HG03439 (cell line): ENCODE data around the gene KLHL1.

Experiments used
- ATAC-seq: cut with Tn5 transposase; IDR thresholded peaks from one replicate; pipeline ENCODE4 v1.9.1; 2021; ENCODE audit warnings: mild to moderate bottlenecking, moderate library complexity; ENCODE audit not compliant: unreplicated experiment

KLHL1 gene

GRCh38 chr13:69706807-69707206 lies 401.4 kb downstream of the KLHL1 start:
- ATAC-seq = no peak

DNA sequence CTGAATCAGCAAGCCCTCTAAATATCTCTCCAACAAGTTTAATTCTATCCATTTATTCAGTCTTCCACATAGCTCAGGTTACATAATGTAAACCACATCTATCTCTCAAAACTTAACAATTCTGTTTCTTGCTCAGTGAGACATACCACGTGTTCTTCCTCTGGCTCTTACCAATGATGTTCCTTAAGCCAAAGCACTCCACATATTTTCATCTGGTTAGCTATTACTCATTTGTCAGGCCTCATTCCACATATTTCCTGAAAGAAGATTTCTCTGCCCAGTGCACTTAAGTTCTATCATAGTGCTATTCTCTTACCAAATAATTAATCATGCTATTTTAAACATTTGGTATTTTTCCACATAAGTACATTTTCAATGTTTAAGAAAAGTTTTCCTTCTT lies 403.9 kb downstream of the KLHL1 start:
- ATAC-seq = no peak

DNA sequence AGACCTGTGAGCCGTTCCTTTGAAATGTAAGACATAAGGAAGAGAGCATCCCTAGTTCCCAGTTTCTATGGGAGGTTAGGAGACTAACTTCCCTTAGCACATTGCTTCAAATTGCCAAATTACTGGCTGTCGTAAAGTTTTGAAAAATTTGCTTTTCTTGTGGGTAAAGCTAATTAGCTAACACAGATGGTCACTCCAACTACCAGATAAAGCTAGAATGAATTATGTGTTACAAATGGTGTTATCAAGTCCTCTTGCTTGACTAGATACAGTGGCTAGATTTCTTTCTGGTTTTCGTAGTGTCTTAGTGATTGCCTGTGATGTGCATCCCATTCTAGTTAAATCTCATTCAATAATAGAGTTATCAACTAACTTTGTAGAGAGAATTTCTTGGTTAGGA lies 417.3 kb downstream of the KLHL1 start:
- ATAC-seq = no peak

- ATAC-seq = peak; percentile 49
These were observed 424.1 kb downstream of the KLHL1 start for GRCh38 chr13:69683921-69684686.

DNA sequence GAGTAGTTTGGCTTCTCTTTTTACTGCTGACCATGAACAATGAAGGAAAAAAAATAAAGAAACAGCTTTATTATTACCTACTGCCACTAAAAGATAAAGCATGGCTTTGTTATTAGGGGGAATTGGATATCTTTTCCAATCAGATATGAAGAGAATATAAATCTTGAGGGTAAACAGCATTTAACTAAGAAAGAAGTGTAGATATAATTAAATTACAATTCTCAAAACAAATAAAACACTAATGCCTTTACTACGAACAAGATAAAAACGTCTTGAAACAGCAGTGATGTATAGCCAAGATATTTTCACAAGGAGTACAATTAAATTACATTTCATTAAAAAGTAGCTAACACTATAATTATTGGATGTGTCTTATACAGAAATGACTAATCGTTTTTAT lies 426.5 kb downstream of the KLHL1 start:
- ATAC-seq = no peak

DNA sequence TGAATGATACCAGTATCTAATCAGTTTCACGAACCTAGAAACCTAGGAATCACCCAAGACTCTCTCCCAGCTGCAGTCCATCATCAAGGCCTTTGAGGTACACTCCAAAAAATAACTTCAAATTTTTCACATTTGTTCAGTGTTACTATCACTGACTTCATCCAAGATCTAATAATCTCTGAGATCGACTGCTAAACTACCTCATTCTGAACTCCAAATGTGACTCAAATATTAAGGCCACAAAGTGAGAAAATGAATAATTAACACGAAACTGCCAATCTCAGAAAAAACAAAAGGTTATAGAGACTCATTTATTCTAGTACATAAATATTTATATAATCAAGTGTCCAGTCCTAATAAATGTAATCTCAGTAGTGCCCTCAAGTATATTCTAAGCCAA lies 430.9 kb downstream of the KLHL1 start:
- no peak for ATAC-seq

DNA sequence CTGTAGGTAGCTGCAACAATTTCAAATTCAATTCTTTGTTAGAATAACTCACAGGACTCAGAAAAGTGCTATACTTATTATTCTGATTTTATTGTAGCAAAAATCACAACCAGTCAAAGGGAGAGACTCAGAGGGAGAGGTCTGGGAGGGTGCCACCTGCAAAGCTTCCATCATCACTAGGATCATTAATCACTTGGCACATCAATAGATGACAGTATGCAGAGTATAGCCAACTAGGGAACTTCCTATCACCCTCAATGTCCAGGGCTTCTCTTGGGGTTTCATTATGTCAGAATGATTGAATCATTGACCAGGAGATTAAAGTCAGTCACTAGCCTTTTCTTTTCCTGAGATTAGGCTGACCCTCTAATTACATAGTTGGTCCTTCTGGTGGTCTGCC lies 432.0 kb downstream of the KLHL1 start:
- no peak for ATAC-seq

DNA sequence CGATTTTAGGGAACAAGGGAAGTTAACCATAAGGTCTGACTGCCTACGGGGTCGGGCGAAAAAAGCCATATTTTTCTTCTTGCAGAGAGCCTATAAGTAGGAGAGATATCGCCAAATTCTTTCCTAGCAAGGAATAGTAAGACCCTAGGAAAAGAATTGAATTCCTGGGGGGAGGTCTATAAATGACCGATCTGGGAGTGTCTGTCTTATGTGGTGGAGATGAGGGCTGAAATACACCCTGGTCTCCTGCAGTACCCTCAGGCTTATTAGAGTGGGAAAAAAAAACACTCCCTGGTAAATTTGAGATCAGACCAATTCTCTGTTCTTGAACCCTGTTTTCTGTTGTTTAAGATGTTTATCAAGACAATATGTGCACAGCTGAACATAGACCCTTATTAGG lies 448.1 kb downstream of the KLHL1 start:
- ATAC-seq = no peak

DNA sequence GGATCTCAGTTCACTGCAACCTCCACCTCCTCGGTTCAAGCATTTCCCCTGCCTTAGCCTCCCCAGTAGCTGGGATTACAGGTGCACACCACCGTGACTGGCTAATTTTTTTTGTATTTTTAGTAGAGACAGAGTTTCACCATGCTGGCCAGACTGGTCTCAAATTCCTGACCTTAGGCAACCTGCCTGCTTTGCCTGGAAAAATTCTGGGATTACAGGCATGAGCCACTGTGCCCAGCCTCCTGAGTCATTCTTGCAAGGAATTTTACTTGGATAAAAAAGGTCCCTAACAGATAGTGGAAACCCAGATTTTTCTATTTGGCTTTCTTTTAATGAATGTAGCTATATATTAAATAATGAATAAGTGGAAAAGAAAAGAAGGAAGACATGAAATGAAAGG lies 450.6 kb downstream of the KLHL1 start:
- no peak for ATAC-seq

DNA sequence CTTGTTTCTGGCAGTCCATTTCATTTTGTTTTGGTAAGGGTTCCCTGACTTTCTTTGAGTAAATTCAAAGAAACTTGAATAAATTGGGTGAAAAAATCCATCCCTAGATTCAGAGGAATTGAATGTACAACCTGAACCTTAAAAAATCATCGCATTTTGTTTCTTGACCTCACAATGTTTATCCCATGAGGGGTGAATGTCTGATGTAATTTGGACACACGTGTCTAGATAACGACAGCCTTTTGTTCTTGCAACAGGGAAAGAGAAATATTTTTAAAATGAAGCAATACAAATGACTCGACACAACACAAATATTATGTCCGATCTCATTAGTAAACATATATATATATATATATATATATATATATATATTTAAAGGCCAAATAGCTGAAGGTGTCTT lies 453.9 kb downstream of the KLHL1 start:
- ATAC-seq = no peak
